Heart right ventricle (tissue), 16 donors: Measurements from ENCODE around the gene HSPA12A. TPM values are rescaled to one million over a fixed set of nuclear protein-coding genes. Genes with fewer than 3 reads are reported as not detected.

ENCODE experiments used
- ATAC-seq, 8 donors: fragments of 200-7000 bp; cut with Tn5 transposase; one replicate each; pipeline ENCODE4 v1.9.1; 2020; ENCODE audit warnings: mild to moderate bottlenecking in 8 of 8, moderate library complexity in 8 of 8, moderate number of reproducible peaks in 1 of 8
- DNase-seq, 2 donors: peaks; one replicate each; pipeline ENCODE4 v3.0.0-alpha.2; 2020
- H3K27ac ChIP-seq, 10 donors: fragments of 200-600 bp; sonication (generic) in 2 of 10; one replicate each; pipeline versions ENCODE4 v1.5.0 to v1.8.0; 2020 to 2022; ENCODE audit warnings: mild to moderate bottlenecking in 3 of 10
- H3K27me3 ChIP-seq, 7 donors: fragments of 200-600 bp; one replicate each; pipeline ENCODE4 v1.8.0; 2021 to 2022; ENCODE audit warnings: mild to moderate bottlenecking in 2 of 7
- H3K36me3 ChIP-seq, 9 donors: fragments of 200-600 bp; sonication (generic) in 1 of 9; one replicate each; pipeline versions ENCODE4 v1.5.0 to v1.8.0; 2020 to 2022; ENCODE audit warnings: mild to moderate bottlenecking in 2 of 9
- H3K4me1 ChIP-seq, 9 donors: fragments of 200-600 bp; sonication (generic) in 1 of 9; one replicate each; pipeline versions ENCODE4 v1.5.0 to v1.8.0; 2020 to 2022; ENCODE audit warnings: mild to moderate bottlenecking in 4 of 9
- H3K4me3 ChIP-seq, 10 donors: fragments of 200-600 bp; sonication (generic) in 2 of 10; one replicate each; pipeline versions ENCODE4 v1.5.0 to v1.8.0; 2020 to 2022; ENCODE audit warnings: mild to moderate bottlenecking in 7 of 10, moderate library complexity in 2 of 10
- H3K9me3 ChIP-seq, 11 donors: fragments of 200-600 bp in 10 of 11; sonication (generic) in 2 of 11; one replicate each; pipeline versions ENCODE4 v1.5.0 to v1.8.0; 2013 to 2022; ENCODE audit warnings: mild to moderate bottlenecking in 2 of 11, control low read depth in 1 of 11, moderate library complexity in 1 of 11
- WGBS, 2 donors: extraction: QIAGEN DNeasy Blood & Tissue Kit; methylation state at CpG; one replicate each; pipeline ENCODE4 v1.1.7; 2013; ENCODE audit warnings: inconsistent platforms in 1 of 2; 5-methylcytosine and 5-hydroxymethylcytosine counted together
- intact Hi-C, 10 donors: fragments of 100-400 bp; cut with DNase I; formaldehyde crosslinking; loops; one replicate each; pipeline versions ENCODE4 v1.11.1 to v1.14.2; 2022
- polyA plus RNA-seq, 2 donors: library from polyadenylated mRNA; stranded (reverse); fragments of 200-250 nt; gene quantifications; one replicate each; pipeline ENCODE4 v1.2.3, GENCODE V29; 2013
- total RNA-seq, 10 donors: library from RNA; stranded (reverse); fragmentation: NEBNext Ultra II Directional in 3 of 10; extraction: Animal tissue kit (Norgen Biotek cat#: 25700) in 3 of 10; gene quantifications; one replicate each; pipeline versions ENCODE4 v1.2.1 to v1.2.4, GENCODE V29; 2021 to 2023
- TF ChIP-seq, protein P1 (sequence below), 9 donors: fragments of 200-600 bp; sonication (generic) in 2 of 9; IDR thresholded peaks; one replicate each; pipeline versions ENCODE4 v1.5.0 to v1.8.0; 2021 to 2022; ENCODE audit warnings: antibody characterized with exemption in 9 of 9, mild to moderate bottlenecking in 5 of 9, moderate library complexity in 1 of 9
- donor health status: Arrhythmogenic right ventricular cardiomyopathy.
- donor health status: ischemic (EF 13 %, LVEDD 7.1; RV severe dilation, severe dysfunction).
- donor health status: healthy with polysubstance abuse.
- donor health status: DM: no; HTN: yes; CAD: no.
- donor health status: DM: no; HTN: no; CAD: no.
- donor health status: ischemic (EF 25% LVEDD 6.9; RV normal size, moderate dysfunction).
- donor health status: ischemic (EF 25% LVEDD 5.7; RV mildly dilated, moderate dysfunction).
- donor health status: healthy.
- donor health status: DM: yes; HTN: yes; CAD: no.
- donor health status: Ischemic cardiomyopathy.
- donor health status: ischemic (EF 35%, LVEDD 5.7; RV mildly dilated, moderate dysfunction).
- donor health status: nonischemic (EF 11% LVEDD 7.7; RV severe dilation, severe dysfunction).
- donor health status: DM: yes; HTN: yes; CAD: no.
- donor health status: PGD.
- donor health status: ischemic (EF 29% LVEDD 5.4; RV normal size, mild dysfunction).
- donor health status: nonischemic (EF 23%, LVEDD 6.1; RV moderate dilation, normal function).

Gene HSPA12A
- total and polyA plus RNA-seq, 12 donors = 5.1 to 18.1 (median 10.2) TPM

DNA sequence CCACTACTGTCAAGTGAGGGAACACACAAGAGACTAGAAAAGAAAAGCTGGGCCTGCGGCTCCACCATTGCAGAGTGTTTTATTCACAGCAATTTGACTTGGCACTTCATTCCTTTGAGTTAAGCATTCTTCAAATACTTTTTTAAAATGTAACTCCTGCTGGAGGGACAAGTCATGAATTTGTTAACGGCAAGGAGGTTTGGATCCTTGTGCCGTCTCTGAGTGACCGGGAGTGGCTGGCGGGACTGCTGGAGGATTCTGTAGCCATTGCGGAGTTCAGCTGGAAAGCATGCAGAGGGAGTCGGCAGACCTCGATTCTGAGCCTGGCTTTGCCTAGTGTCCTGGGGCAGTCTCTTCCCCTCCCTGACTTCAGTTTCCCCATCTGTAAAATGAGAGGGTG is 9.8 kb downstream of the HSPA12A start:
- Histone ChIP-seq H3K4me3 (no peak overlapping the region), H3K27ac (peak overlapping the region in 1 of 10 donors; percentile 12), H3K36me3 (peaks cover 0 to 4% (median 0%) of the 10 kb centered on the region in 9 donors), H3K4me1 (peaks cover 0 to 22% (median 0%) of the 10 kb centered on the region in 9 donors), H3K27me3 (peaks cover 0 to 2% (median 0%) of the 10 kb centered on the region in 7 donors), H3K9me3 (no peaks in the 10 kb centered on the region)
- 77 to 78% methylated on average over 8 of the region's 8 CpGs for WGBS, 2 donors
- TF ChIP-seq, protein P1, sequence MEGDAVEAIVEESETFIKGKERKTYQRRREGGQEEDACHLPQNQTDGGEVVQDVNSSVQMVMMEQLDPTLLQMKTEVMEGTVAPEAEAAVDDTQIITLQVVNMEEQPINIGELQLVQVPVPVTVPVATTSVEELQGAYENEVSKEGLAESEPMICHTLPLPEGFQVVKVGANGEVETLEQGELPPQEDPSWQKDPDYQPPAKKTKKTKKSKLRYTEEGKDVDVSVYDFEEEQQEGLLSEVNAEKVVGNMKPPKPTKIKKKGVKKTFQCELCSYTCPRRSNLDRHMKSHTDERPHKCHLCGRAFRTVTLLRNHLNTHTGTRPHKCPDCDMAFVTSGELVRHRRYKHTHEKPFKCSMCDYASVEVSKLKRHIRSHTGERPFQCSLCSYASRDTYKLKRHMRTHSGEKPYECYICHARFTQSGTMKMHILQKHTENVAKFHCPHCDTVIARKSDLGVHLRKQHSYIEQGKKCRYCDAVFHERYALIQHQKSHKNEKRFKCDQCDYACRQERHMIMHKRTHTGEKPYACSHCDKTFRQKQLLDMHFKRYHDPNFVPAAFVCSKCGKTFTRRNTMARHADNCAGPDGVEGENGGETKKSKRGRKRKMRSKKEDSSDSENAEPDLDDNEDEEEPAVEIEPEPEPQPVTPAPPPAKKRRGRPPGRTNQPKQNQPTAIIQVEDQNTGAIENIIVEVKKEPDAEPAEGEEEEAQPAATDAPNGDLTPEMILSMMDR (IDR thresholded peaks at IDR 0.05) = no peak
- DNase-seq (no peak), ATAC-seq (peak in 1 of 8 donors; percentile 46)
- intact Hi-C loops = no loop called here

DNA sequence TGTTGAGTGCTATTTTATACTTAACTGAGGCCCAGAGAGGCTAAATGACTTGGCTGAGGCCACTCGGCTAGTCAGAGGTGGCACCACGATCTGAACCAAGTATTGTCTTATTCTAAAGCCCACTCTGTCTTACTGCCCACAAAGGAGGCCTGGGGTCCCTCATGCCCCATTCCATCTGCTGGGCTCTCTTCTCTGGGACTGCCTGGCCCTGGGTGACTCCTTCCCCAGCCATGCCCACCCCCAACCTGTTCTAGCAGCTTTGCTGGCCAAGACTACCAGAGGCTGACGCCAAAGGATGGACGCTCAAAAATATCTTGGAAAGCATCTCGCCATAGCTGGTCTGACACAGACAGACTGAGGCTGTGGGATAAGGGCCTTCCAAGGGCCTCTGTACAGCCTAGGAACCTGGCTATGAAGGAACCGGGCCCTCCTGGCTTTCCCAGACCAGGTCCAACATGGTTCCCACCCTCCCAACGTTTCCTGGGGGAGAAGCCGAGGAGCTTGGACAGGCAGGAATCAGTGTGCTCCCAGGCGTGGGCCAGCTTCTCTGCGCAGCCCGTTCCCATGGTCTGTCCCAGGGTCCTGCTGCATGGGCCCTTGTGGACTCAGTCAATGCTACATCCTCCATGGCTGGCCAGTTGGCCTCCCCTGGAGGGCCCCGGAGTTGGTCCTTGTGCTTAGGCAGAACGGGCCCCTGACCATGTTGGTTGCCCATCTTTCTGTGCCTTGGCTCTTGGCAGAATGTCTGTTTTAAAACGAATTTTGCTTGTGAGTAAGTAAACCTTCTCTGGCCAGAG is 11.7 kb downstream of the HSPA12A start:
- Histone ChIP-seq H3K36me3 (peaks cover 0 to 4% (median 0%) of the 10 kb centered on the region in 9 donors), H3K27me3 (no peaks in the 10 kb centered on the region), H3K4me3 (no peak overlapping the region), H3K4me1 (peaks cover 0 to 19% (median 0%) of the 10 kb centered on the region in 9 donors), H3K27ac (no peak overlapping the region), H3K9me3 (no peaks in the 10 kb centered on the region)
- intact Hi-C loops = no loop called here
- ATAC-seq (no peak), DNase-seq (no peak)
- TF ChIP-seq, protein P1 (IDR thresholded peaks at IDR 0.05) = no peak
- 86% methylated on average over 14 of the region's 14 CpGs for whole genome bisulfite sequencing, 2 donors

DNA sequence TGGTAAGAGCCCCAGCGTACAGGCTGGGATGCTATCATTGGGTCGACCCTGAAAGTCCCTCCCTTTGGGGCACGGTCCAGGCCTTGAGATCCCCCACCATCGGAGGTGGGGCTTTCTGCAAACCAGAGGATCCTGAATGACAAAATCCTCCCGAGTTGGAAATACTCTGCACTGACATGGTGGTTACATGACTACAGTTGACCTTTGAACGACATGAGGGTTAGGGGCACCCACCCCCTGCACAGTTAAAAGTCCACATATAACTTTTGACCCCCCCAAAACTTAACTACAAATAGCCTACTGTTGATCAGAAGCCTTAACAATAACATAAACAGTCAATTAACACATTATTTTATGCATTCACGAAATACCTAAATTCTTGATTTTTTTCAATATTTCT is 13.1 kb downstream of the HSPA12A start:
- ATAC-seq = no peak
- H3K27ac ChIP-seq = no peak overlapping the region
- peaks cover 0 to 10% (median 0%) of the 10 kb centered on the region in 9 donors for H3K4me1 ChIP-seq
- H3K36me3 ChIP-seq = peaks cover 0 to 4% (median 0%) of the 10 kb centered on the region in 9 donors
- WGBS, 2 donors = 86 to 88% methylated on average over 7 of the region's 7 CpGs
- intact Hi-C loops = no loop called here
- H3K4me3 ChIP-seq = no peak overlapping the region
- TF ChIP-seq, protein P1 (IDR thresholded peaks at IDR 0.05) = no peak
- no peaks in the 10 kb centered on the region for H3K27me3 ChIP-seq
- no peak for DNase-seq
- no peaks in the 10 kb centered on the region for H3K9me3 ChIP-seq

DNA sequence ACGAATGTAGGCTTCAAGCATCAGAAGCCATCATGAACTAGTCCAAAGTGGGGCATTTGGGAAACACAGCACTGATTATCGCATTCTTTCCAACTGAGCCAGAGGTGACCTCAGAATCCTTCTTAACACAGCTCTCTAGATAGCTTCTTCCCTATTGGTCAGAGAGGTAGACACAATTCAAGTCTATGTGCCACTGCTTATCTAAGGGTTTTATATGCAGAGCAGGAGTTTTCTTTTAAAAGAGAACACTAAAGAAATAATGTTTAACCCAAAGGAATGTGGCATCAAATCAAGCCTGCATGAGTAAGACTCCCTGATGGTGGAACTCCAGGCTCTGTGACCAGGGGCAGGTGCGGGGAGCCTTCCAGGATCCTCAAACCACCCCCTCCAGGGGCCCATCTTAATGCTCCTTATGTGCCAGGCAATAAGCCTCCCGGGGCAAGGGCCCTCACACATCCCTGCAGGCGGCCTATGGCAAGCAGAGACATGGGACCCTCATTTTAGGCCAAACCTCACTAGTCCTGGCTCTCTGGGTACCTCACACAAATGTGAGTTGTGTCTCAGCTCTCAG is 13.8 kb downstream of the HSPA12A start:
- intact Hi-C loops = no loop called here
- peaks cover 0 to 4% (median 0%) of the 10 kb centered on the region in 9 donors for H3K36me3 ChIP-seq
- no peak overlapping the region for H3K27ac ChIP-seq
- ATAC-seq (no peak), DNase-seq (no peak)
- H3K27me3 ChIP-seq = no peaks in the 10 kb centered on the region
- TF ChIP-seq, protein P1 (IDR thresholded peaks at IDR 0.05) = no peak
- 75 to 77% methylated on average over 5 of the region's 5 CpGs for WGBS, 2 donors
- peaks cover 0 to 9% (median 0%) of the 10 kb centered on the region in 9 donors for H3K4me1 ChIP-seq
- H3K4me3 ChIP-seq = no peak overlapping the region
- no peaks in the 10 kb centered on the region for H3K9me3 ChIP-seq
